NB4 (cell line): ENCODE results near the gene AIF1L.

Source experiments
- CTCF ChIP-seq: IDR thresholded peaks from one replicate; pipeline ENCODE4 v1.5.1; 2012; ENCODE audit warnings: low read depth, low read length
- POLR2A ChIP-seq: IDR thresholded peaks from 2 replicates; pipeline ENCODE4 v1.6.1; 2011; ENCODE audit warnings: mild to moderate bottlenecking; ENCODE audit not compliant: insufficient read length; ENCODE audit errors: extremely low read depth

GRCh38 chr9:131111186-131111853 lies 15.0 kb downstream of the AIF1L start:
- no peak for TF ChIP-seq CTCF
- TF ChIP-seq POLR2A, result no peak
